A673 (cell line): ENCODE data around the gene MYL3. TPM values are rescaled to one million over a fixed set of nuclear protein-coding genes. Genes with fewer than 3 reads are reported as not detected.

Experiments
- BruUV-seq: library from RNA; stranded (reverse); fragments of 400-500 nt; replicated peaks from 2 replicates; lab custom pipeline; 2021; lab: Mats Ljungman, UMichigan
- CTCF ChIA-PET: fragments of 300-600 bp; sonication (Branson Sonifier 250); formaldehyde crosslinking; loops from one replicate; lab custom pipeline; 2022; ENCODE audit warnings: antibody characterized with exemption; lab: Charles Lee
- POLR2A ChIA-PET: fragments of 300-600 bp; sonication (Branson Sonifier 250); formaldehyde crosslinking; loops from one replicate; lab custom pipeline; 2022; ENCODE audit warnings: antibody characterized with exemption; ENCODE audit not compliant: low non-redundant PET; lab: Charles Lee
- DNase-seq: peaks from one replicate; pipeline ENCODE4 v3.0.0-alpha.2; 2015; ENCODE audit warnings: low spot score
- H3K27ac ChIP-seq: fragments of 200-600 bp; sonication (generic); 2 replicates; pipeline ENCODE4 v1.5.1; 2016; ENCODE audit warnings: mixed run types, low read depth, mild to moderate bottlenecking, mixed read lengths, antibody characterized with exemption, low read length; ENCODE audit not compliant: poor library complexity, severe bottlenecking
- H3K27me3 ChIP-seq: fragments of 200-600 bp; sonication (generic); replicated peaks from 2 replicates; pipeline ENCODE4 v1.6.1; 2017; ENCODE audit warnings: mixed run types, low read depth, mild to moderate bottlenecking, mixed read lengths, antibody characterized with exemption, low read length; ENCODE audit not compliant: insufficient read depth, poor library complexity
- H3K36me3 ChIP-seq: fragments of 200-600 bp; sonication (generic); 2 replicates; pipeline ENCODE4 v1.6.1; 2016; ENCODE audit warnings: mixed run types, mild to moderate bottlenecking, mixed read lengths, antibody characterized with exemption, low read length; ENCODE audit not compliant: insufficient read depth, poor library complexity, severe bottlenecking
- H3K4me1 ChIP-seq: fragments of 200-600 bp; sonication (generic); 2 replicates; pipeline ENCODE4 v1.6.1; 2017; ENCODE audit warnings: mixed run types, mild to moderate bottlenecking, mixed read lengths, antibody characterized with exemption, low read length; ENCODE audit not compliant: insufficient read depth, poor library complexity, severe bottlenecking
- H3K4me3 ChIP-seq: fragments of 200-600 bp; sonication (generic); 2 replicates; pipeline ENCODE4 v1.5.1; 2016; ENCODE audit warnings: low read depth, mixed run types, mild to moderate bottlenecking, mixed read lengths, low read length; ENCODE audit not compliant: poor library complexity, severe bottlenecking
- H3K9me3 ChIP-seq: fragments of 200-600 bp; sonication (generic); 2 replicates; pipeline ENCODE4 v1.6.1; 2016; ENCODE audit warnings: mixed run types, low read depth, mild to moderate bottlenecking, mixed read lengths, antibody characterized with exemption, low read length; ENCODE audit not compliant: poor library complexity, severe bottlenecking
- EZH2 ChIP-seq: fragments of 200-600 bp; sonication (generic); IDR thresholded peaks from 2 replicates; pipeline ENCODE4 v1.6.1; 2017; ENCODE audit warnings: borderline replicate concordance, low read depth, mild to moderate bottlenecking, mixed read lengths, antibody characterized with exemption, low read length; ENCODE audit not compliant: poor library complexity, severe bottlenecking
- intact Hi-C: fragments of 100-400 bp; cut with micrococcal nuclease; formaldehyde crosslinking; loops from one replicate; pipeline ENCODE4 v1.10.0; 2022; ENCODE audit not compliant: unreplicated experiment
- total RNA-seq: library from RNA; stranded (reverse); gene quantifications from 2 replicates; pipeline ENCODE4 v1.2.3, GENCODE V29; 2021
- TF ChIP-seq, protein P1 (sequence below): fragments of 300-800, 200-600 bp; sonication (generic); conservative IDR thresholded peaks from 2 replicates; pipeline ENCODE4 v1.5.1; 2017; ENCODE audit warnings: low read depth, mild to moderate bottlenecking, antibody characterized with exemption, low read length, moderate library complexity, mixed read lengths

MYL3 gene
- total RNA-seq, 1 experiment from 2014 or later: not detected

DNA sequence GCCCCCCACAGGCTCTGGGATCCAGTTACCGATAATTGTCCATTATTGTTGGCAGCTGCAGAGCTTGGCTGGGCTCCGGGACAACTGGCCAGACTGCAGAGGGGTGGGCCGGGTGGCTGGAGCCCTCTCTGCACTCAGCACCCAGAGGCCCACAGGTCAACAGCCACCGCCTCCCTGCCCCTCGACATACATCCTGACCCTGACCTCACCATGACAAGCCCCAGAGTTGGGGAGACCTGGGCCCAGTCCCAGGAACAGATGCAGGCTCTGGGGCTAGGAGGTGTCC is 36.7 kb upstream of the MYL3 start:
- ChIA-PET CTCF (no interaction called here), POLR2A (no interaction called here)
- Histone ChIP-seq H3K27me3 (no peaks in the 10 kb centered on the region), H3K9me3 (no peaks in the 10 kb centered on the region), H3K36me3 (no peaks in the 10 kb centered on the region), H3K4me1 (no peaks in the 10 kb centered on the region), H3K27ac (no peak overlapping the region), H3K4me3 (no peak overlapping the region)
- intact Hi-C loops: no loop called here
- TF ChIP-seq, protein P1, sequence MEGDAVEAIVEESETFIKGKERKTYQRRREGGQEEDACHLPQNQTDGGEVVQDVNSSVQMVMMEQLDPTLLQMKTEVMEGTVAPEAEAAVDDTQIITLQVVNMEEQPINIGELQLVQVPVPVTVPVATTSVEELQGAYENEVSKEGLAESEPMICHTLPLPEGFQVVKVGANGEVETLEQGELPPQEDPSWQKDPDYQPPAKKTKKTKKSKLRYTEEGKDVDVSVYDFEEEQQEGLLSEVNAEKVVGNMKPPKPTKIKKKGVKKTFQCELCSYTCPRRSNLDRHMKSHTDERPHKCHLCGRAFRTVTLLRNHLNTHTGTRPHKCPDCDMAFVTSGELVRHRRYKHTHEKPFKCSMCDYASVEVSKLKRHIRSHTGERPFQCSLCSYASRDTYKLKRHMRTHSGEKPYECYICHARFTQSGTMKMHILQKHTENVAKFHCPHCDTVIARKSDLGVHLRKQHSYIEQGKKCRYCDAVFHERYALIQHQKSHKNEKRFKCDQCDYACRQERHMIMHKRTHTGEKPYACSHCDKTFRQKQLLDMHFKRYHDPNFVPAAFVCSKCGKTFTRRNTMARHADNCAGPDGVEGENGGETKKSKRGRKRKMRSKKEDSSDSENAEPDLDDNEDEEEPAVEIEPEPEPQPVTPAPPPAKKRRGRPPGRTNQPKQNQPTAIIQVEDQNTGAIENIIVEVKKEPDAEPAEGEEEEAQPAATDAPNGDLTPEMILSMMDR: no peak
- TF ChIP-seq EZH2: no peak
- no TSS peak for BruUV-seq
- no peak for DNase-seq

DNA sequence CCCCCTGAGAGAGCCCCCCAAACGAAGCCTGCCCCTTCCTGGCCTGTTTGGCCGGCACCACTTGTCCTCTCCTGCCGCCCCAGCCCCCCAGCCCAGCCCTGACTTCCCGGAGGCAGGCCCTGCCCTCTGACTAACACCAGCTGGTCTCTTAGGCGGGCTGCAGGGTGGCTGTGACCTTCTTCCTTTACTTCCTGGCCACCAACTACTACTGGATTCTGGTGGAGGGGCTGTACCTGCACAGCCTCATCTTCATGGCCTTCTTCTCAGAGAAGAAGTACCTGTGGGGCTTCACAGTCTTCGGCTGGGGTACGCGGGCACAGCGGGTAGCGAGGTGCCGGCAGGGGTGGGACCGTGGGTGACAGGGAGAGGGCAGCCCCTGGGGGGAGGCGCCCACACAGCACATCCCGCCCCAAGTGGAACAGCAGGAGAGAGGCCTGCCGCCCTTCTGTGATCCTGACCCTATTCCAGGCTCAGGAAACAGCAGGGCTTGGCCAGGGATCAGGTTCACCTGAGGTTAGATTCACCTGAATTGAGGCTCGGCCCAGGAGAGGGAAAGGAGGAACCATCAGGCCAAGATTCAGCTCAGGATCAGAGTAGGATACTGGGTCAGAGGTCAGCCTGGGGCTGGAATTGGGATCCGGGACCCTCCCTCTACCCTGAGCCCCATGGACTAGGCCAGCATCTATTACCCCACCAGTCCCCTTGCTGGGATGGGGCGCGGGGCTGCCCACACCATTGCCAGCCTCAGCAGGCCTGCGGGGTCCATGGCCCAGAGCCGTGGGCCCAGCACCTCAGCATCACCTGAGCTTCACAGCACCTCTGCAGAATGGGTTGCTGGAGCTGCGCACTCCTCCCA is 36.1 kb upstream of the MYL3 start:
- DNase-seq: no peak
- H3K4me1 ChIP-seq: no peaks in the 10 kb centered on the region
- POLR2A ChIA-PET: no interaction called here
- no peak overlapping the region for H3K27ac ChIP-seq
- no peaks in the 10 kb centered on the region for H3K36me3 ChIP-seq
- TF ChIP-seq EZH2: no peak
- TF ChIP-seq, protein P1: no peak
- H3K9me3 ChIP-seq: no peaks in the 10 kb centered on the region
- H3K27me3 ChIP-seq: no peaks in the 10 kb centered on the region
- intact Hi-C loops: no loop called here
- CTCF ChIA-PET: interaction anchor here (0.6 kb wide), 1 partner anchor 415 kb away, joined by 4 read pairs; no protein-coding TSS in a partner anchor
- H3K4me3 ChIP-seq: no peak overlapping the region
- BruUV-seq: no TSS peak

- H3K4me1 ChIP-seq: no peaks in the 10 kb centered on the region
- intact Hi-C loops: no loop called here
Observed at GRCh38 chr3:46898321-46899150, 35.3 kb upstream of the MYL3 start.

More at GRCh38 chr3:46898321-46899150, 35.3 kb upstream of the MYL3 start:
- CTCF ChIA-PET: interaction anchor here (0.6 kb wide), 1 partner anchor 416 kb away, joined by 4 read pairs; no protein-coding TSS in a partner anchor
- no peak for DNase-seq
- POLR2A ChIA-PET: no interaction called here
- H3K36me3 ChIP-seq: no peaks in the 10 kb centered on the region
- H3K27me3 ChIP-seq: no peaks in the 10 kb centered on the region
- H3K9me3 ChIP-seq: no peaks in the 10 kb centered on the region
- H3K4me3 ChIP-seq: no peak overlapping the region
- TF ChIP-seq EZH2: no peak
- TF ChIP-seq, protein P1: no peak
- BruUV-seq: no TSS peak
- H3K27ac ChIP-seq: no peak overlapping the region
